NCI-H1092 (cell line): ENCODE results near the gene SLC22A6.
"Not testable (repeated sequence)": the region's sequence is repeated elsewhere in the genome, so short reads cannot be mapped to it uniquely, and the experiment has no call there.

ENCODE experiments used
- DNase-seq: peaks from one replicate; lab custom pipeline; 2025; lab: John Stamatoyannopoulos, UW

Gene SLC22A6

GRCh38 chr11:62985041-62985750 lies 429 bp upstream of the SLC22A6 start:
- DNase-seq, result no peak

- no peak for DNase-seq
Measured at GRCh38 chr11:62983536-62984199, 1.1 kb downstream of the SLC22A6 start.

- no peak for DNase-seq
Measured at GRCh38 chr11:62981743-62982142, 3.0 kb downstream of the SLC22A6 start.

GRCh38 chr11:62980133-62980760 lies 4.5 kb downstream of the SLC22A6 start:
- no peak for DNase-seq

- DNase-seq, result no peak
Measured at GRCh38 chr11:62976109-62976508, 8.7 kb downstream of the SLC22A6 start.

- peak; percentile 88 for DNase-seq
Measured at GRCh38 chr11:62974848-62975522, 9.8 kb downstream of the SLC22A6 start.

- DNase-seq, result no peak
Measured at GRCh38 chr11:62965574-62965973, 19.2 kb downstream of the SLC22A6 start.

GRCh38 chr11:62962391-62962790 lies 22.4 kb downstream of the SLC22A6 start:
- no peak for DNase-seq

- no peak for DNase-seq
Measured at GRCh38 chr11:62961017-62961570, 23.7 kb downstream of the SLC22A6 start.

- no peak for DNase-seq
Measured at GRCh38 chr11:62959422-62959980, 25.3 kb downstream of the SLC22A6 start.

- no peak for DNase-seq
Measured at GRCh38 chr11:62958547-62959421, 26.0 kb downstream of the SLC22A6 start.

GRCh38 chr11:62957147-62957546 lies 27.6 kb downstream of the SLC22A6 start:
- no peak for DNase-seq

- no peak for DNase-seq
Measured at GRCh38 chr11:62954478-62954877, 30.3 kb downstream of the SLC22A6 start.

- no peak for DNase-seq
Measured at GRCh38 chr11:62953811-62954210, 31.0 kb downstream of the SLC22A6 start.

GRCh38 chr11:62948765-62949320 lies 35.9 kb downstream of the SLC22A6 start:
- DNase-seq, result no peak

- not testable (repeated sequence) for DNase-seq
Measured at GRCh38 chr11:62945538-62945937, 39.2 kb downstream of the SLC22A6 start.

- not testable (repeated sequence) for DNase-seq
Measured at GRCh38 chr11:62937528-62937927, 47.2 kb downstream of the SLC22A6 start.

- no peak for DNase-seq
Measured at GRCh38 chr11:62934496-62934785, 50.3 kb downstream of the SLC22A6 start.

GRCh38 chr11:62933750-62934495 lies 50.8 kb downstream of the SLC22A6 start:
- DNase-seq, result no peak

- DNase-seq, result no peak
Measured at GRCh38 chr11:62933285-62933684, 51.5 kb downstream of the SLC22A6 start.
